ENCODE results near the gene GRIK1.

Gene GRIK1

DNA sequence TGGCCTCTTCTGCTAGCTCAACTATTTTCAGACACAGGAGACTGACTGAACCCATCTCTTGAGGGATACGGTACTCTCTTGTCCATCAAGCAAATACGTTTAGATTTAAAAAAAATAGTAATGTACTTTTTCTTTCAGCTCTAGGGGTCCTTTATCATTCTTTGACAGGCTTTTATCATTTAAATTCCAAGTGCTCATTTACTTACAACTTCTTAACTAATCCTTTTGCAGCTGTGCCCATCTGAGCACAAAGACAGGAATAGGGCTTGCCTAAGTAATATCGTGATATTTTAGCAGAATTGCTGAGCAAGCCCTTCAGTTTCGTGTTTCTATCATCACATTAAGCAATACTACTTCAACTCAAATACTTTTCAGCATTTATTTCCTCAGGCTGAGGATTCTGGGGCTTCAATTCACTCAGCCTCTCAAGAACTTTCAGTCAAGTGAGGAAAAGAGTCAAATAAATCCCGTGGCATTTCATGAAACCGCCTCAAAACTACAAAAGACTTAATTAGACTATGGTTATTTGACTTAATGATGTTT, 323.5 kb downstream of the GRIK1 start:
- TF ChIP-seq, protein P1, sequence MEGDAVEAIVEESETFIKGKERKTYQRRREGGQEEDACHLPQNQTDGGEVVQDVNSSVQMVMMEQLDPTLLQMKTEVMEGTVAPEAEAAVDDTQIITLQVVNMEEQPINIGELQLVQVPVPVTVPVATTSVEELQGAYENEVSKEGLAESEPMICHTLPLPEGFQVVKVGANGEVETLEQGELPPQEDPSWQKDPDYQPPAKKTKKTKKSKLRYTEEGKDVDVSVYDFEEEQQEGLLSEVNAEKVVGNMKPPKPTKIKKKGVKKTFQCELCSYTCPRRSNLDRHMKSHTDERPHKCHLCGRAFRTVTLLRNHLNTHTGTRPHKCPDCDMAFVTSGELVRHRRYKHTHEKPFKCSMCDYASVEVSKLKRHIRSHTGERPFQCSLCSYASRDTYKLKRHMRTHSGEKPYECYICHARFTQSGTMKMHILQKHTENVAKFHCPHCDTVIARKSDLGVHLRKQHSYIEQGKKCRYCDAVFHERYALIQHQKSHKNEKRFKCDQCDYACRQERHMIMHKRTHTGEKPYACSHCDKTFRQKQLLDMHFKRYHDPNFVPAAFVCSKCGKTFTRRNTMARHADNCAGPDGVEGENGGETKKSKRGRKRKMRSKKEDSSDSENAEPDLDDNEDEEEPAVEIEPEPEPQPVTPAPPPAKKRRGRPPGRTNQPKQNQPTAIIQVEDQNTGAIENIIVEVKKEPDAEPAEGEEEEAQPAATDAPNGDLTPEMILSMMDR (IDR thresholded peaks at IDR 0.05): no peak

DNA sequence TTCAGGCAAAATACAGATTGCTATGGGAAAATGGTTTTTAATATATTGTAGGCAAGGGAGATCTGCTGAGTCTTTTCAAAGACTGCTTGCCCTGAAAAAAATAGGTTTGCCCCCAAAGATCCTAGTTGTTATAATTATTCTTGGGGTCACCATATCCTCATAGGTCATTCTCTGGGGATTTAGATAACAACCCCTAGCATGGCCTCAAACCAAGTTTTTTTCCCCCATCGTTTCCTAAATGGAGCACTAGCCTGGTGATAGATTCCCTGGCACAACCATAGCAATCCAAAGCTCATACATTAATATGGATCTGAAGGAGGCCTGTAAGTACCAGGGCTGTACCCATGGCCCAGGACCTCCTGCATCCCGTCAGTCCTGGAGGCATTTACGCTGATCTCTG, 325.9 kb downstream of the GRIK1 start:
- TF ChIP-seq, protein P1 (IDR thresholded peaks at IDR 0.05): no peak

DNA sequence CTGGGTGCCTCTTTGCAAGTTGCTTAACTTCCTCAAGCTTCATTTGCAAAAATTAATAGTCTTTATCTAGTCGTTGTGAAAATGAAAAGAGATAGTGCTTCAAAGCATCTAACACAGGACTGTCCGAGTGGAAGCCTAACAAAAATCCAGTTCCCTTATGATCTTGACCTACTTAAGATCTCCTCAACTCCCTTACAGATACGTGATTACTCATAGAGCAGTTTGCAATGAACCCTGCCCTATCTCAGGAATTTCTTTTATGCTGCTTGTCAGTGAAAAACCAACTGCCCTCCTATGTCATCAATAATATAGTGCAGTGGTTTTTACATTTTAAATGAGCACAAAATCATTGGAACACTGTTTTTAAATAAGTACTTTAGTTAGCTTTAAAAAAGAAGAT, 326.8 kb downstream of the GRIK1 start:
- TF ChIP-seq, protein P1 (IDR thresholded peaks at IDR 0.05): no peak

DNA sequence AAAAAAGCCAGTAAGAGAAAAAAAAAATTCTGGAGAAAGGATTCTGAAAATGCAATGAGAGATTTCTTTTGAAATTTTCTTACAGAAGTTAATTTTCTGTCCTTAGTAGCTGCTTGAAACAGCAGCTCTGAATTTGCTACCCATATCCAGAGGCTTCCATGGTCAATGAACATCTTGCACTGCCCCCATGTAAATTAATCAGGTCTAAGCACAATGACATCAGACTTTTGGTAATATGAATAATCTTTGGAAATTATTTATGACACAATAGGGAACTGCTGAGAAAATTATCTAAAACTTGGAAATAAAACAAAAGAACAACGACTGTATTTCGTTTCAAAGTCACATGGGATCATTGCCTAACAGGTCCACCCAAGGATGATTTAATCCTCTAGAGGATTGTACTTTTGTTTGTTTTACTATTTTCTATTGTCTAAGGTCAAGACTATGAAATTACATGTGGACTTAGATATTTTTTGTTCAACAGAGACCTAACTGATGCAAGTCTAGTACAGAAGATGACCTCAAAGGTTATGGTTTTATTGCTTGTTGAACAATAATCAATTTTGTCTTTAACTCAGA, 328.9 kb downstream of the GRIK1 start:
- TF ChIP-seq, protein P1 (IDR thresholded peaks at IDR 0.05): no peak

DNA sequence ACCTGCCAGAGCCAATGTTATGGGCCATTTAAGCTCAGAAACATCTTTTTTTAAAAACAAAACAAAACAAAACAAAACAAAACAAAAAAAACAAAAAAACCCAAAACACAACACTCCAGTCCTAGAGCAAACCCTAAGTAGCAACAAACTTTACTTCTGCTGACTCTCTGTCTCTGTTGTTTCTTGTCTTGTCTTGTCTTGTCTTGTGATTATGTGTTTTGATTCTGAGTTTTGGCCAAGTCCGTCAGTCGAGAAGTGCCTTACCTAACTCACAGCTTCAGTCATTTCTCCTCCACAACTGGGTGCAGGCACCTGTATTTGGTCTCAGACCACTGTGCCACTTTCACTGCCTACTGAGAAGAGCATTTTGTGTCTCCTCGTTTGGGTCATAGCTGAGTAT, 333.2 kb downstream of the GRIK1 start:
- TF ChIP-seq, protein P1 (IDR thresholded peaks at IDR 0.05): no peak

DNA sequence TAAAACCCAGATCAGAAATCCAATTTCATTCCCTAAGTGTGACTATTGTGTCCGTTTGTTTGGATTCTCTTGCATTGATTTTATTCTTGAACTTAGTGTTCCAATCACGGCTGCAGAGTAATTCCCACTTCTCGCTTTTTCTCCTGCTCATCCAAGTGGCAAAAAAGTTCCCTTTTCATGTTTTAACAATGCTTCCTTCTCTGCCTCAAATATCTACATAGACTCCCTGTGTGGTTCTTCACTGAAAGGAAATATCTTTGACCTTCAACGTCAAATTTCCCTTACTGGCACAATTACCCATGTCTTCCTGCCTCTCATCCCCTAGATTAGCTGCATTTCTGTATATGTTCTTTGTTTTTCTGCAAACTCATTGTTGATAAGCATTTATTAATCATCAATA, 335.7 kb downstream of the GRIK1 start:
- TF ChIP-seq, protein P1 (IDR thresholded peaks at IDR 0.05): no peak

DNA sequence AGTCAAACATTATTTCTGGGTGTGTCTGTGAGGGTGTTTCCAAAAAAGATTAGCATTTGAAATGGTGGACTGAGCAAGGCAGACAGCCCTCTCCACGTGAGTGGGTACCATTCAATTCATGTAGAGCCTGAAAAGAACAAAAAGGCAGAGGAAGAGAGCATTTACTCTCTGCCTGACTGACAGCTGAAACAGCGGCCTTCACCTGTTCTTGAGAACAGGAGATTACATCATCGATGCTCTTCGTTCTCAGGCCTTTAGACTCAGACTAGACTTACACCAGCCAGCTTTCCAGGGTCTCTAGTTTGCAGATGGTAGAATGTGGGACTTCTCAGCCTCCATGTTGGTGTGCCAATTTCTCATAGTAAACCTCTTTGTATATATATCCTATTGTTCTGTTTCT, 338.7 kb downstream of the GRIK1 start:
- TF ChIP-seq, protein P1 (IDR thresholded peaks at IDR 0.05): no peak

DNA sequence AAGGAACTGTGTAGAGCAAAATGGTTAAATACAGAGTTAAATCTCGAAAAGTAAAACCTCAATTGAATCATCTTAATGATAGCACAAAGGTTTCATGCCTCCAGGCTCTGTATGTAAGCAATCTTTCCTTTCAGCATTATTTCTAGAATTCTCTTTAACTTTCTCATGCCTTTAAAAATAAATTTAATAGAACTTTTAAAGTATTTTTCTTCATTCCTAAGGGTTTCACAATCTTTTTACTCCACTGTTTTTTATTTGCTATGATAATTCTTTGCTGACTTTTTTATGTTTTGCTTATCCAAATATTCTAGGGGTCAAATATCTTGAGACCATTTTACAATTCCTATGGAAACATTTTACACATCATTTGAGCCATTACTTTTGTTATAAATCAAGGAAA, 353.1 kb downstream of the GRIK1 start:
- TF ChIP-seq, protein P1 (IDR thresholded peaks at IDR 0.05): no peak

Data from LNCAP (cell line).